ENCODE measurements around the gene THEMIS2. TPM values are rescaled to one million over a fixed set of nuclear protein-coding genes. Genes with fewer than 3 reads are reported as not detected.

The THEMIS2 gene
- total and polyA plus RNA-seq, 10 of the 15 experiments (the other 5 are each of a cell fraction or from before 2014, with no cell fraction given): 9.1 to 114 (median 38.3) TPM

DNA sequence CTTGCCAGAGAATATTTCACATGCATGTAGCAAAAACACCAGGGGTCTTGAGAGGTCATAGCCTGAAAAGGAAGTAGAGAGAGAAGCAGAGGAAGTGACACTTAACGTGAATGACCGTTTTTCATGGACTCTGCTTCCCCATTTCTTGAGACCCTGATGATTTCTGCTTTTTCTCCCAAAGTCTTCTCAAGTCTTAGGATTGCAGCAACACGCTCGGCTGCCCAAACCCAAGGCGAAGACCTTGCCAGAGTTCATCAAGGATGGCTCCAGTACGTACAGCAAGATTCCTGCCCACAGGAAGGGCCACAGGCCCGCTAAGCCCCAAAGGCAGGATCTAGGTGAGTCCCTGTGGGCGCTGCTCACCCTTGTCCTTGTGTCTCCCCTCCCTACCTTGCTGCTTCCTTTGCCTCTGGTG is 12.8 kb downstream of the THEMIS2 start:
- Histone ChIP-seq H3K4me3 (no peak overlapping the region), H3K79me2 (ENCODE audit: control insufficient read depth, insufficient read depth, low read length) (peaks cover 39% of the 10 kb centered on the region), H3K9me3 (replicated peaks; ENCODE audit: control insufficient read depth, insufficient read depth, low read length) (no peaks in the 10 kb centered on the region; the same call in 2 of the 3 replicates), H3K27ac (ENCODE audit: control insufficient read depth, insufficient read depth) (peak overlapping the region; percentile 94), H3K4me2 (ENCODE audit: control insufficient read depth, insufficient read depth) (peak overlapping the region; percentile 26; the same call in 1 of the 2 replicates), H3K4me1 (ENCODE audit: control insufficient read depth, insufficient read depth, low read length) (peaks cover 69% of the 10 kb centered on the region), H3K36me3 (ENCODE audit: control insufficient read depth in 2 of 2, insufficient read depth in 2 of 2, low read length in 1 of 2) (peaks cover 15 to 31% of the 10 kb centered on the region in 2 experiments), H2AFZ (ENCODE audit: control insufficient read depth, low read depth, low read length) (no peak overlapping the region), H3K27me3 (replicated peaks in 1 of 2; ENCODE audit: control insufficient read depth in 2 of 2, insufficient read depth in 2 of 2, low read length in 1 of 2) (no peaks in the 10 kb centered on the region), H4K20me1 (ENCODE audit: control insufficient read depth, insufficient read depth) (no peaks in the 10 kb centered on the region), H3K9ac (ENCODE audit: control insufficient read depth, insufficient read depth, low read length) (peak overlapping the region; percentile 70)
- DNase-seq (ENCODE audit: low read depth, low spot score) (no peak), ATAC-seq (no peak), FAIRE-seq (no peak)
- POLR2A ChIA-PET: interaction anchor here (1.0 to 2.5 kb wide), 3 partner anchors 11 to 19 kb away, joined by 3 to 28 read pairs (median 3); no protein-coding TSS in a partner anchor
- in situ Hi-C loops (cut with MboI): no loop called here
- TF ChIP-seq SPI1 (IDR thresholded peaks at IDR 0.05; ENCODE audit: borderline replicate concordance, insufficient read depth, low read depth, low read length) (peak; percentile 65; the same call in 1 of the 2 replicates), TBL1XR1 (IDR thresholded peaks at IDR 0.05; ENCODE audit: low read depth, low read length) (peak; percentile 3; the same call in 1 of the 2 replicates), JUND (IDR thresholded peaks at IDR 0.05; ENCODE audit: low read depth, low read length) (no peak), POLR2AphosphoS2 (IDR thresholded peaks at IDR 0.05; ENCODE audit: low read depth, low read length) (no peak), RFX5 (IDR thresholded peaks at IDR 0.05; ENCODE audit: low read depth, low read length) (no peak), SMC3 (IDR thresholded peaks at IDR 0.05; ENCODE audit: borderline replicate concordance, low read length) (no peak), BACH1 (IDR thresholded peaks at IDR 0.05; ENCODE audit: borderline replicate concordance) (no peak)
- SMC1A ChIA-PET (ENCODE audit: uncharacterized antibody, unreplicated experiment): interaction anchor here (2.5 kb wide), 1 partner anchor 10 kb away, joined by 30 read pairs; no protein-coding TSS in a partner anchor
- intact Hi-C loops (cut with micrococcal nuclease; ENCODE audit: unreplicated experiment): no loop called here
- RAD21 ChIA-PET (ENCODE audit: unreplicated experiment): interaction anchor here (1.5 to 2.6 kb wide), 2 partner anchors 11 to 22 kb away, joined by 4 to 33 read pairs; partner anchors contain the start of gene THEMIS2
- BruUV-seq (replicated peaks): no TSS peak
- 72% methylated on average over 8 of the region's 8 CpGs for WGBS (ENCODE audit: insufficient coverage, insufficient replicate concordance, low lambda C conversion rate, missing lambda C conversion rate)
- CTCF ChIA-PET: interaction anchor here (1.6 to 1.9 kb wide), 2 partner anchors 10 to 55 kb away, joined by 6 to 13 read pairs; no protein-coding TSS in a partner anchor

All from GM12878 (cell line).